ENCODE results near the gene AFAP1.

The AFAP1 gene

DNA sequence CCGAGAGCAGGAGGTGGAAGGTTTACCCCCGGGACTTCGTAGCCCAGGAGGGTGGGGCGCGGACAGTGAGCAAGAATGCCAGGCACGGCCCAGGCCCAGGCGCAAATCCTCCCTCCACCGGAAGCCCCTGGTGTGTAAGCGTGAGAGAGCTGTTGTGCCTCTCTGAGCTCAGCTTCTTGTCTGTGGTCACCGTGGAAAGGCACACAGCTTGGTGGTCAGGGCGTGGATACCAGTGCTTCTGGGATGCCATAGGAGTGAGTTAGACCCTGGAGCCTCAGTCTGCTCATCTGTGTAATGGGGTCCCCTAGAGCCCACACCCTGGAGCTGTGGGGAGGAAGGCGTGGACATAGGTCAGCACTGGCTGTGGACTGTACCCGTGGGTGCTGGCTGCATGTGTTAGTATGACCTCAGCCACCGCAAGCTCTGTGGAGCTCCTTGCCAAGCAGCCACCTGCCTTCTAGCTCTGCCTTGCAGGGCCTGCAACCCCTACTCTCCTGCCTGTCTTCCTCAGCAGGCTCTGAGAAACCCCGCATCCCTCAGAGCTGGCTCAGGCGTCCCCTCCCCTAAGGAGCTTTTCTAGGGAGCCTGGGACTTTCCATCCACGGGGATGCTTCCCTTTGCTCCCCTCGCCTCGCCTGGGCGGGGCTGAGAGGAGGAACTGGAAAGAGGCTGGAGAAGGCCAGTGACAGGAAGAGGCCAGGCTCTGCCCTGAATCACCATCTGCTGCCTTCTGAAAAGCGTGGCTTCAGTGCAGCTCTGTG, 28.0 kb upstream of the AFAP1 start:
- DNase-seq (ENCODE audit: low read depth, low spot score), result no peak

DNA sequence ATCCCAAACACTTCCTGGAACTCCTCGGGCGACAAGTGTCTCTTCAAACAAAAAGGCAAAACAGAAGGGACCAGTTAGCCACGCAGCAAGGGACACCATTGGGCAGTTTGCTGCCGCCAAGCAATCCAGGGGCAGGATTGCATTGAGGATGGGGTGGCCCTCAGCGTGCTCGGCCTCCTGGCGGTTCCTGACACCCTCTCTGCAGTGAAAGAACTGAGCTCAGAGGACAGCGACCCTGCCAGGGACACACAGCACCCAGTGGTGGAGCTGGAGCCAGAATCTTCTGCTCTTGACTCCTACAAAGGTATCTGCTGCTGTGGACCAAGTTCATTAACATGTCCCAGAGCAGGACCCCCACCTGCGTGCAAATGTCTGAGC, 27.4 kb upstream of the AFAP1 start:
- no peak for DNase-seq (ENCODE audit: low read depth, low spot score)

- no peak for DNase-seq (ENCODE audit: low read depth, low spot score)
Measured at GRCh38 chr4:7966281-7967062, 26.8 kb upstream of the AFAP1 start.

DNA sequence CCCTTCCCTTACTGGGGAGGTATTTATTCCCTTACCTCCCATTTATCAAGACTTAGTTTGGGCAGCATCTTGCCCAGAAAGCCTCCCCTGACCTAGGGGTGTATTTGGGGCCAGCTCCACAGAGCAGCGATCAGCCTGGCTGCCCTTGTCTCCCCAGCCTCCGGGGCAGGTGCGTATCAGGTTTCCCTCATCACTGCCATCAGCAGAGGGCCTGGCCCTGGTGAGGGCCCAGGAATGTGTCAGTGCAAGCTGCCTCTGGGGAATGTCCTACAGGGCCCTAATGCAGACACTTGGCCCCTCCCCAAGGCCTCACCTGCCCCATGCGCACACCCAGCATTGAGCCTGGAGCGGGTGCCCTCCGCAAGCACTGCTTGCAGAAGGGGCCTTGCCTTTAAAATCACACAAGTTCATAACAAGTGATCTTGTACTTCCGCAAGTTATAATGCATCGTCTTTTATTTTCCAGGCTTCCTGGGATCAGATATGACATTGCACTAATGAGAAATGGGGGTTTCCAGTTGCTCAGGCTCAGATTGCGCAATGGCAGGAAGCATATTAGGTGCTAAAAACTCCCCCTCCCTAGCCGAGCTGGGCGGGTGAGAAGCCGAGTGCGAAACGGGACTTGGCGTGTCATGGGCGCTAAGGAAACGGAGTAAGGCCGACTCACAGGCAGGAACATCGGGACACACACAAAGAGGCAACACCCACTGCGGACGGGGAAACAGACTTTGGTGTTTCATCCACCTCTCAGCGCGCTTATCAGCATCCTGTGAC, 25.4 kb upstream of the AFAP1 start:
- DNase-seq (ENCODE audit: low read depth, low spot score), result no peak

DNA sequence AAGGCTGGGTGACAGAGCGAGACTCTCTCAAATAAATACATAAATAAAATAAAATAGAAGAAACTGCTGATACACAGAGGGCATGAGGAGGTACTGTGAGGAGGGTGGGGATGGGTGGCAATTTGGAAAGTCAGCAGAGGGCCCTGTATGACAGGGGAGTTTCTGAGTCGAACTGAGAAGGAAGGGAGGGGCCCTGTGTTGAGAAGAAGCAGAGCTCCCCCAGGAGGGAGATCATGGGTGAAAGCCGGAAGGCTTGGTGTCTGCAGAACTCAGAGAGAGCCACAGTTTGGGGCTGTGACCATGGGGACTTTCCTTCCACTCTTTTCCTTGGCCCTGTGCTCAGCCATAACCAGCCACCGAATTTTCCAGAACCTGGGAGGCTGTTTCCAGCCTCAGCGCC, 24.8 kb upstream of the AFAP1 start:
- no peak for DNase-seq (ENCODE audit: low read depth, low spot score)

- no peak for DNase-seq (ENCODE audit: low read depth, low spot score)
Measured at GRCh38 chr4:7963691-7964090, 24.0 kb upstream of the AFAP1 start.

- DNase-seq (ENCODE audit: low read depth, low spot score), result no peak
Measured at GRCh38 chr4:7962609-7963508, 23.2 kb upstream of the AFAP1 start.

GRCh38 chr4:7960790-7961655, 21.4 kb upstream of the AFAP1 start:
- DNase-seq (ENCODE audit: low read depth, low spot score), result no peak

DNA sequence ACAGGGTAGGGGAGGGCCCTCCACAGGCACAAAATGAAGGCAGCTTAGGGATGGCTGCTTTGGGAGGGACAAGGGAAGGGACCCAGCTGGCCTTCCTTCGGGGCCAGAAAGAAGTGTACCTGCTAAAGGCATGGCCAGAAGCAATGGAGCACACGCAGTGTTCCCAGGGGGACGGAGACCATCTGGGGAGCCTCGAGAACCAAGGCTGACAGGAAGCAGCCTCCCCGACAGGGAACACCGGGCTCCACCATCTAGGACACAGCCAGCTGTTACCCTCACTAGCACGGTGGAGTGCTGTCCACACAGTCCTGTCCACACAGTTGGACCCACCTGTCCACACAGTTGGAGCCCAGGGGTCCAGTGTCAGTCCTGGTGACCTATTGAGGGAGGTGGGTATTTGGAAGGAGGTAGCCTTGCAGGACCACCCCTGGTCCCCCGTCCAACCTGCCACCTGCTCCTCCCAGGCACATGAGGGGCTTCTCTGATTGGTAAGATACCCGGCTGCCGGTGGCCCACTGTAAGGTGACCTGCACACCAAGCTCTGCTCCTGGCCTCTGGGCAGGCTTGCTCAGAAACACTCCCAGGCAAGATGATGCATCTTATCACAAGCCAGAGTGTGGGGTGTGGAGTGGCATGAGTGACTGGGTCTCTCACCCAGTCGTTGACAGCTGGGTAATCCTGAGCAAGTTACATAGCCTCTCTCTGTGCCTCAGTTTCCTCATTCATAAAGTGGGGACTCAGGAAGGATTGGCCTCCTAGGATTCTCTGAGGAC, 20.5 kb upstream of the AFAP1 start:
- DNase-seq (ENCODE audit: low read depth, low spot score), result no peak

DNA sequence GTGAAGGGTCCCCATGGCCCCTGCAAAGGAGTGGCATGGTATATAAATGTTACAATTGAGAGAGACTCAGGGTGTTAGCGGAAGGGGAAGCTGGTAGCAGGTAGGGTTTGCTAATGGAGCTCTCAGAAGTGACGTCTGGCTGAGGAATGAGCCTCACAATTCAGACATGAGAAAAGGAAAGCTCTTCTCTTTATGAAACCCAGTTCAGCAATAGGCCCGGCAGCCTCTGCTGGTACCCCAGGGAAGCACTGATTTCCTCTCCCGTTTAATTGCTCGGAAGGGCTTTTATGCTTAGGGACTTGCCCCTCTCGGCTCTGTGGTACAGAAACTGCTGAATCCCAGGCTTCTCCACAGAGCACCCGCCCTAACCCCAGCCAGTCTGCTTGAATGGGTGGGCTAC, 19.4 kb upstream of the AFAP1 start:
- DNase-seq (ENCODE audit: low read depth, low spot score), result no peak

DNA sequence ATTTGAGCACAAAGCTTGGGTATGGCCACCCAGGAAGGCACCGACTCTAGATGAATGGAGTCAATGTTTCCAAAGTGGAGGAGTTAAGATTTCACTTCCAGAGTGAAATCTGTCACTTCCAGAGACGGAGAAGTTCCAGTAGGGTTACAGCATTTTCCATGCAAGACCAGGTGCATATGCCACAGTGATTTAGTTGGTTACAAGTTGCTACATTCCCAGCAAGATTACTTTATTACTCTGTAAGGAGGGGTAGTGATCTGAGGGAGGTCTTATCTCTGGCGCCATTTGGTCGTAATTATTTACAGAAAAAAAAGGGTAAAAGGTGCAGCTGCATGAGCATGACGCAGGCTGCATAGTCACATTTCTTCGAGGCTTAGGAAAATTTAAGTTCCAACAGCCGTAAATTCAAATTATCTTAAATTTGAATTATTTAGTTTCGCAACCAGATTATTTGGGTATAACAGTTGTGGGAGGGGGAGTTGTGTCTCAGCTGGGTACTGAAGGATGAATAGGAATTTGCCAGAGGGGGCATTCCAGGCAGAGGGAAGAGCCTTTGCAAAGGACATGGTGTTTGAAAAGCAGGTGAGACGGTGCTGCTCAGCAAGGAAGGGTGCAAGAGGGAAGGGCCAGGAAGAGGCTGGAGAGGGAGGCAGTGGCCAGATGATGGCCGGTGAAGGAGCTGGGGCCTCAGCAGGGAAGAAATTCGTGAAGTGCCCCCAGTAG, 17.4 kb upstream of the AFAP1 start:
- DNase-seq (ENCODE audit: low read depth, low spot score), result no peak

- no peak for DNase-seq (ENCODE audit: low read depth, low spot score)
Measured at GRCh38 chr4:7956270-7956808, 16.7 kb upstream of the AFAP1 start.

DNA sequence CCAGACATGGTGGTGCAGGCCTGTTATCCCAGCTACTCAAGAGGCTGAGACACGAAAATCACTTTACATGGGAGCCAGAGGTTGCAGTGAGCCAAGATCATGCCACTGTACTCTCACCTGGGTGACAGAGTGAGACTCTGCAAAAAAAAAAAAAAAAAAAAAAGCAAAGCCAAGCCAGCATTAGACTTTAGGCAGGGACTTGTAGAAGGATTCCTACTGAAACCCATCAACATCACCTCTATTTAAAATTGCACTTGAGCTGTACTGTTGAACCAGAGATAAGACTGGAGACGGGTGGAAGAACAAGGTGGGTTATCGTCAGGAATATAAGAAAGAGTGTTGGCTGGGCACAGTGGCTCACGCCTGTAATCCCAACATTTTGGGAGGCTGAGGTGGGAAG, 15.7 kb upstream of the AFAP1 start:
- DNase-seq (ENCODE audit: low read depth, low spot score), result no peak

GRCh38 chr4:7952615-7953014, 13.0 kb upstream of the AFAP1 start:
- no peak for DNase-seq (ENCODE audit: low read depth, low spot score)

- DNase-seq (ENCODE audit: low read depth, low spot score), result no peak
Measured at GRCh38 chr4:7950301-7951092, 10.8 kb upstream of the AFAP1 start.

DNA sequence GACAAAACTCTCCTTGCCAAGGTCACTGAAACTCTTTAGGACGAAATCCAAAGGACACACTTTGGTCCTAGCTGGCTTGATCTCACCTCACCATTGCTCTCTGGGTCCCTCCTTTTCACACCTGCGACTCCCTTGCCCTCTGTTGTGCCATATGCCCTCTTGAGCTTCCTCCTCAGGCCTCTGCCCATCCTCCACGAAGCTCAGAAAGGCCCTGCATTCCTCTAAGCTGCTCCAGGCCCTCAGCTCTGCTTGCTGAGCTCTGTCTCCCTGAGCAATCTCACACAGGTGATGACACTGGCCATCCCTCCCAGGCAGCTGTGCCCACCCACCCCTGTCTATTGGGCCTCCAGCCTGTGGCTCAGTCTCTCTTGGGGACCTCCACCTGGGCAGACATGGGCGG, 10.1 kb upstream of the AFAP1 start:
- DNase-seq (ENCODE audit: low read depth, low spot score), result no peak

DNA sequence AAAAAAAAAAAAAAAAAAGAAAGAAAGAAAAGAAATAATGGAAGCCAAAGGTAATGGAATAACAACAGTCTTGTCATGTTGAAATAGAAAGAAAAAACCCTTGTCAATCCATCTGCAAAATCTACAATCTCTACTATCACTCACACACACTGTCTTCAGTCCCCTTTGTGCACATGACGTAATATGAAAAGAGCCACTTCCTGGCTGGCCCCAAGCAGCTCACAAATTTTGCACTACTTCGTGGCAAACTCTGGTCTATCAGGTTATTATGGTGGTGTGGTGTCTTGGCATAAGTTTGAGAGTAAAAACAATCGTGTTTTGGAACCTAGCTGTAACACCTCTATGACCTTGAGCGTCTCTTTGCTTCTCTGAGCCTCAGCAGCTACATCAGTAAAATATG, 8.3 kb upstream of the AFAP1 start:
- DNase-seq (ENCODE audit: low read depth, low spot score), result no peak

Data from iPS DF 19.7 (cell line).